GM12878 (cell line): ENCODE results near the gene TIRAP. TPM values are rescaled to one million over a fixed set of nuclear protein-coding genes. Genes with fewer than 3 reads are reported as not detected.

Source experiments
- ATAC-seq: fragments of 200-7000 bp; cut with Tn5 transposase; 3 replicates; pipeline ENCODE4 v1.9.1; 2020; ENCODE audit warnings: mild to moderate bottlenecking, moderate library complexity
- Bru-seq: library from RNA; stranded (reverse); fragments of 400-500 nt; gene quantifications from one replicate; lab custom pipeline; 2021; lab: Mats Ljungman, UMichigan
- BruChase-seq, 2 experiments: library from RNA; stranded (reverse); fragments of 400-500 nt; gene quantifications; one replicate each; lab custom pipeline; 2021; lab: Mats Ljungman, UMichigan
- BruUV-seq: library from RNA; stranded (reverse); fragments of 400-500 nt; replicated peaks from 2 replicates; lab custom pipeline; 2021; lab: Mats Ljungman, UMichigan
- CTCF ChIA-PET: fragments of 300-600 bp; sonication (Branson Sonifier 250); formaldehyde crosslinking; extraction: SDS; loops from one replicate; lab custom pipeline; 2021; ENCODE audit warnings: inconsistent platforms; lab: Yijun Ruan, JAX
- POLR2A ChIA-PET: fragments of 350-600 bp; formaldehyde crosslinking; extraction: SDS; loops from one replicate; lab custom pipeline; 2021; ENCODE audit warnings: inconsistent platforms; lab: Charles Lee
- RAD21 ChIA-PET: fragments of 300-600 bp; sonication (Branson Sonifier 250); formaldehyde crosslinking; loops from one replicate; lab custom pipeline; 2023; ENCODE audit warnings: antibody characterized with exemption; ENCODE audit not compliant: unreplicated experiment; lab: Charles Lee
- SMC1A ChIA-PET: fragments of 300-600 bp; sonication (Branson Sonifier 250); formaldehyde crosslinking; loops from one replicate; lab custom pipeline; 2023; ENCODE audit not compliant: unreplicated experiment, uncharacterized antibody; lab: Charles Lee
- DNase-seq: peaks from one replicate; pipeline ENCODE4 v3.0.0-alpha.2; 2011; ENCODE audit warnings: low read depth, low spot score
- FAIRE-seq: peaks from 3 replicates; lab custom pipeline; 2011; peaks lifted over from hg19 to GRCh38; lab: Jason Lieb, UNC
- H2AFZ ChIP-seq: 2 replicates; pipeline ENCODE4 v1.6.0; 2011; ENCODE audit warnings: low read depth, low read length, control low read depth; ENCODE audit not compliant: control insufficient read depth
- H3K27ac ChIP-seq: 2 replicates; pipeline ENCODE4 v1.5.1; 2011; ENCODE audit warnings: control low read depth; ENCODE audit not compliant: control insufficient read depth, insufficient read depth
- H3K27me3 ChIP-seq, 2 experiments: replicated peaks in 1 of 2; 2 replicates each; pipeline versions ENCODE4 v1.6.0 to v1.6.1; 2011; ENCODE audit warnings: low read length in 1 of 2; ENCODE audit not compliant: control insufficient read depth in 2 of 2, insufficient read depth in 2 of 2
- H3K36me3 ChIP-seq, 2 experiments: 2 replicates each; pipeline ENCODE4 v1.5.1; 2011; ENCODE audit warnings: low read length in 1 of 2; ENCODE audit not compliant: control insufficient read depth in 2 of 2, insufficient read depth in 2 of 2
- H3K4me1 ChIP-seq: 2 replicates; pipeline ENCODE4 v1.6.1; 2011; ENCODE audit warnings: mild to moderate bottlenecking, low read length, moderate library complexity, mixed read lengths; ENCODE audit not compliant: control insufficient read depth, insufficient read depth
- H3K4me2 ChIP-seq: 2 replicates; pipeline ENCODE4 v1.6.0; 2011; ENCODE audit warnings: control low read depth; ENCODE audit not compliant: control insufficient read depth, insufficient read depth
- H3K4me3 ChIP-seq: fragments of 200-600 bp; sonication (generic); 2 replicates; pipeline ENCODE4 v1.5.1; 2016
- H3K79me2 ChIP-seq: 2 replicates; pipeline ENCODE4 v1.6.0; 2011; ENCODE audit warnings: low read length; ENCODE audit not compliant: control insufficient read depth, insufficient read depth
- H3K9ac ChIP-seq: 2 replicates; pipeline ENCODE4 v1.8.0; 2011; ENCODE audit warnings: low read length, control low read depth, mixed read lengths; ENCODE audit not compliant: control insufficient read depth, insufficient read depth
- H3K9me3 ChIP-seq: replicated peaks from 3 replicates; pipeline ENCODE4 v1.5.1; 2011; ENCODE audit warnings: mild to moderate bottlenecking, low read length; ENCODE audit not compliant: control insufficient read depth, insufficient read depth
- H4K20me1 ChIP-seq: 2 replicates; pipeline ENCODE4 v1.6.0; 2011; ENCODE audit not compliant: control insufficient read depth, insufficient read depth
- CUX1 ChIP-seq: IDR thresholded peaks from 2 replicates; pipeline ENCODE4 v1.6.1; 2012; ENCODE audit warnings: improper control_type of control experiment, low read depth, low read length; ENCODE audit not compliant: insufficient replicate concordance
- E2F4 ChIP-seq: IDR thresholded peaks from 2 replicates; pipeline ENCODE4 v1.6.1; 2012; ENCODE audit warnings: low read depth, low read length, improper control_type of control experiment
- MEF2B ChIP-seq: fragments of 450-650 bp; IDR thresholded peaks from 2 replicates; pipeline ENCODE4 v1.6.1; 2018; ENCODE audit warnings: mild to moderate bottlenecking, moderate library complexity; ENCODE audit not compliant: partially characterized antibody, poor library complexity, severe bottlenecking
- MXI1 ChIP-seq: fragments of 150-350 bp; IDR thresholded peaks from 2 replicates; pipeline ENCODE4 v1.6.1; 2011; ENCODE audit warnings: low read depth, mild to moderate bottlenecking, inconsistent platforms, low read length, improper control_type of control experiment
- PBX3 ChIP-seq: IDR thresholded peaks from 2 replicates; pipeline ENCODE4 v1.6.1; 2011; ENCODE audit warnings: mild to moderate bottlenecking, low read depth, low read length, moderate library complexity; ENCODE audit not compliant: insufficient replicate concordance
- SIN3A ChIP-seq: IDR thresholded peaks from 2 replicates; pipeline ENCODE4 v1.6.1; 2012; ENCODE audit warnings: low read depth, low read length, improper control_type of control experiment
- TAF1 ChIP-seq: IDR thresholded peaks from 2 replicates; pipeline ENCODE4 v1.6.1; 2011; ENCODE audit warnings: mild to moderate bottlenecking, low read depth, low read length, borderline replicate concordance
- WRNIP1 ChIP-seq: IDR thresholded peaks from 2 replicates; pipeline ENCODE4 v1.6.1; 2011; ENCODE audit warnings: low read depth, low read length, improper control_type of control experiment, borderline replicate concordance
- ZSCAN29 ChIP-seq: fragments of 450-650 bp; IDR thresholded peaks from 2 replicates; pipeline ENCODE4 v1.6.1; 2017; ENCODE audit warnings: mild to moderate bottlenecking, moderate library complexity
- WGBS: methylation state at CpG from one replicate; pipeline ENCODE4 v1.1.6; 2016; ENCODE audit warnings: low lambda C conversion rate; ENCODE audit not compliant: insufficient replicate concordance, insufficient coverage; ENCODE audit errors: missing lambda C conversion rate; 5-methylcytosine and 5-hydroxymethylcytosine counted together
- in situ Hi-C: fragments of 300-500 bp; cut with MboI; formaldehyde crosslinking; loops from 9 replicates; pipeline ENCODE4 v1.14.3; 2018; ENCODE audit warnings: mixed read lengths
- intact Hi-C: fragments of 100-400 bp; cut with micrococcal nuclease; formaldehyde crosslinking; loops from one replicate; pipeline ENCODE4 v1.14.2; 2022; ENCODE audit not compliant: unreplicated experiment
- long read RNA-seq, 2 experiments: library from polyadenylated mRNA; unstranded; transcript quantifications; one replicate each; pipeline ENCODE4 v2.0.0, GENCODE V29; 2019 to 2020
- polyA minus RNA-seq, 3 experiments: library from RNA; depleted of rRNA, polyadenylated mRNA; stranded (reverse); fragments of >200 nt; gene quantifications; 2 replicates each; pipeline ENCODE4 v1.2.3, GENCODE V29; 2011
- polyA plus RNA-seq, 11 experiments: library from polyadenylated mRNA; depleted of rRNA in 4 of 11; unstranded in 6 of 11; stranded (reverse) in 5 of 11; fragments of >200 nt; fragmentation: Nextera tagmentation in 4 of 11; fragmentation: Illumina TruSeq in 1 of 11; extraction: Ambion mirVana in 4 of 11; extraction: Trizol in 1 of 11; gene quantifications; 1 replicate in 1 of 11; 2 replicates in 10 of 11; pipeline versions ENCODE4 v1.2.1 to v1.2.3, GENCODE V29; 2011 to 2016; ENCODE audit warnings: inconsistent platforms in 2 of 11, missing spikeins in 2 of 11, low read depth in 1 of 11
- total RNA-seq, 4 experiments: library from RNA; depleted of rRNA in 3 of 4; stranded (reverse); fragments of >200 nt in 3 of 4; fragmentation: Illumina TruSeq in 1 of 4; extraction: Trizol in 1 of 4; gene quantifications; 2 replicates each; pipeline versions ENCODE4 v1.2.1 to v1.2.3, GENCODE V29; 2013 to 2021

Gene TIRAP
- 8.8 and 10.7 TPM in 2 replicates for total RNA-seq (2013; cell fraction: nucleolus; rRNA removed)
- total RNA-seq (2014; rRNA removed) = 3.1 and 4.7 TPM in 2 replicates
- total RNA-seq (2014; rRNA removed; fragmentation: Illumina TruSeq; extraction: Trizol) = 5.0 and 5.3 TPM in 2 replicates
- 7.4 and 8.0 TPM in 2 replicates for total RNA-seq (2021)
- polyA plus RNA-seq (2011; ENCODE audit: low read depth) = 2.8 TPM
- 2.8 and 4.6 TPM in 2 replicates for polyA plus RNA-seq (2011; rRNA removed)
- polyA plus RNA-seq (2011; cell fraction: cytosol; rRNA removed) = 7.4 and 7.5 TPM in 2 replicates
- polyA plus RNA-seq (2011; cell fraction: nucleus; rRNA removed) = 4.7 and 5.6 TPM in 2 replicates
- 4.6 and 5.7 TPM in 2 replicates for polyA plus RNA-seq (2012)
- 7.6 and 9.9 TPM in 2 replicates for polyA plus RNA-seq (2014; fragmentation: Illumina TruSeq; extraction: Trizol)
- polyA plus RNA-seq (2014; fragmentation: Nextera tagmentation; extraction: Ambion mirVana) = under 1 TPM; 0.76 to 0.88 TPM
- 6.8 and 7.1 TPM in 2 replicates for polyA plus RNA-seq (2014; rRNA removed)
- 1 to 10 TPM; 3.5 to 4.6 TPM for polyA plus RNA-seq (2016; fragmentation: Nextera tagmentation; extraction: Ambion mirVana)
- polyA minus RNA-seq (2011; rRNA and poly(A)+ RNA removed) = 4.5 and 8.2 TPM in 2 replicates
- polyA minus RNA-seq (2011; cell fraction: cytosol; rRNA and poly(A)+ RNA removed) = 2.9 and 4.9 TPM in 2 replicates
- 4.6 and 8.3 TPM in 2 replicates for polyA minus RNA-seq (2011; cell fraction: nucleus; rRNA and poly(A)+ RNA removed)
- Bru-seq, nascent RNA = percentile 68 among the genes with signal in this experiment
- percentile 53 among the genes with signal in this experiment for BruChase-seq, experiment 1, labeled RNA remaining after a 6-hour chase
- BruChase-seq, experiment 2, labeled RNA remaining after a 2-hour chase = percentile 62 among the genes with signal in this experiment
- long read RNA-seq, experiment 1 = 0 reads
- long read RNA-seq, experiment 2, partial matches to known transcripts = 1 of 1 reads
- long read RNA-seq, experiment 2, other reads (novel, unspliced or antisense) = 0 of 1 reads

- H3K36me3 ChIP-seq = peaks cover 0 to under 1% of the 10 kb centered on the region in 2 experiments; a peak in 1 of 4 replicates
- peaks cover 22% of the 10 kb centered on the region for H3K4me1 ChIP-seq
- no peaks in the 10 kb centered on the region for H3K9me3 ChIP-seq
- peak; percentile 83 for ATAC-seq
- ChIA-PET RAD21 (interaction anchor here (0.7 kb wide), 2 partner anchors 62 to 72 kb away, joined by 3 to 4 read pairs; no protein-coding TSS in a partner anchor), CTCF (interaction anchor here (0.6 to 1.3 kb wide), 6 partner anchors 16 to 985 kb away, joined by 3 to 5 read pairs (median 3); partner anchors contain the start of gene DCPS), POLR2A (interaction anchor here (0.7 to 2.5 kb wide), 6 partner anchors 14 to 765 kb away, joined by 3 to 10 read pairs (median 3); partner anchors contain the start of genes FOXRED1 and SRPRA), SMC1A (interaction anchor here (0.7 to 1.8 kb wide), 3 partner anchors 10 to 21 kb away, joined by 3 to 6 read pairs (median 4); partner anchors contain the start of gene DCPS)
- no peaks in the 10 kb centered on the region for H4K20me1 ChIP-seq
- intact Hi-C loops (no loop called here), in situ Hi-C loops (no loop called here)
- no peak for FAIRE-seq
- peak within 1 kb of the TSS; percentile 96 for H3K4me3 ChIP-seq
- DNase-seq = no peak
- H3K27ac ChIP-seq = peak within 1 kb of the TSS; percentile 84
- peak within 1 kb of the TSS; percentile 90 for H2AFZ ChIP-seq
- WGBS = 6% methylated on average over 71 of the region's 82 CpGs
- peaks cover 6% of the 10 kb centered on the region for H3K79me2 ChIP-seq
- peak within 1 kb of the TSS; percentile 89 for H3K4me2 ChIP-seq
- no TSS peak for BruUV-seq
- peak within 1 kb of the TSS; percentile 84 for H3K9ac ChIP-seq
- H3K27me3 ChIP-seq = no peaks in the 10 kb centered on the region
- TF ChIP-seq ZSCAN29 = 0 out of 2 replicates have a peak, but pooled peaks have one; percentile 55
- TF ChIP-seq WRNIP1 = no peak
- no peak for TF ChIP-seq MXI1
- no peak for TF ChIP-seq CUX1
- TF ChIP-seq TAF1 = no peak; the same call in 1 of the 2 replicates
- no peak for TF ChIP-seq MEF2B
- TF ChIP-seq PBX3 = no peak
- TF ChIP-seq SIN3A = peak; percentile 55; the same call in 1 of the 2 replicates
- no peak for TF ChIP-seq E2F4
Observed at GRCh38 chr11:126282736-126283591, at the start of gene TIRAP. TSS of gene TIRAP (plus strand) at chr11:126283093. CDS start at chr11:126290895, 7,802 bp downstream.
